ENCODE results near the gene CCNDBP1. TPM values are rescaled to one million over a fixed set of nuclear protein-coding genes. Genes with fewer than 3 reads are reported as not detected.

CCNDBP1 gene
- total and polyA plus RNA-seq, 7 donors, result 34.9 to 79.2 (median 41.1) TPM

DNA sequence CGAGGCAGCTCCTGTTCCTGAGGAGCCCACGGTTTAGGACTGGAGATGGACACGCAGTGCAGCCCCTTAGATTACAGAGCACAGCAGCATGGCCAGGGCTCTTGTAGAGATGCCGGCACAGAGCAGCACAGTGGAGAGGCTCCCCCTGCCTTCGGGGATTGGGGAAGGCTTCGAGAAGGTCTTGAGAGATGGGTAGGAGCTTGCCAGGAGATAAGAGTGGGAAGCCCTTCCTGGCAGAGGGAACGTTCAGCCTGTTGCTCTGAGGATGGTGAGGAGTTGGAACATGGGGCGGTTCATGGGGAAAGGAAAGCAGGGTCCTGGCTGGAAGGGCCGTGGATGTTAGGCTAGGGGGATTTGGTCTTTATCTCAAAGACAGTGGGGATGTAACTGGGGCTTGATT is 25.6 kb downstream of the CCNDBP1 start:
- H3K36me3 ChIP-seq (ENCODE audit: insufficient read depth in 1 of 2, low read depth in 1 of 2), result no peaks in the 10 kb centered on the region
- intact Hi-C loops (cut with DNase I), result no loop called here
- DNase-seq, result no peak
- H3K27me3 ChIP-seq (ENCODE audit: insufficient read depth in 3 of 3, low read length in 2 of 3), result peaks cover 0 to 5% (median 0%) of the 10 kb centered on the region in 3 donors
- H3K27ac ChIP-seq, result no peak overlapping the region
- TF ChIP-seq, protein P1, sequence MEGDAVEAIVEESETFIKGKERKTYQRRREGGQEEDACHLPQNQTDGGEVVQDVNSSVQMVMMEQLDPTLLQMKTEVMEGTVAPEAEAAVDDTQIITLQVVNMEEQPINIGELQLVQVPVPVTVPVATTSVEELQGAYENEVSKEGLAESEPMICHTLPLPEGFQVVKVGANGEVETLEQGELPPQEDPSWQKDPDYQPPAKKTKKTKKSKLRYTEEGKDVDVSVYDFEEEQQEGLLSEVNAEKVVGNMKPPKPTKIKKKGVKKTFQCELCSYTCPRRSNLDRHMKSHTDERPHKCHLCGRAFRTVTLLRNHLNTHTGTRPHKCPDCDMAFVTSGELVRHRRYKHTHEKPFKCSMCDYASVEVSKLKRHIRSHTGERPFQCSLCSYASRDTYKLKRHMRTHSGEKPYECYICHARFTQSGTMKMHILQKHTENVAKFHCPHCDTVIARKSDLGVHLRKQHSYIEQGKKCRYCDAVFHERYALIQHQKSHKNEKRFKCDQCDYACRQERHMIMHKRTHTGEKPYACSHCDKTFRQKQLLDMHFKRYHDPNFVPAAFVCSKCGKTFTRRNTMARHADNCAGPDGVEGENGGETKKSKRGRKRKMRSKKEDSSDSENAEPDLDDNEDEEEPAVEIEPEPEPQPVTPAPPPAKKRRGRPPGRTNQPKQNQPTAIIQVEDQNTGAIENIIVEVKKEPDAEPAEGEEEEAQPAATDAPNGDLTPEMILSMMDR (IDR thresholded peaks at IDR 0.05), result no peak
- no peak overlapping the region for H3K4me3 ChIP-seq
- no peaks in the 10 kb centered on the region for H3K4me1 ChIP-seq
- H3K9me3 ChIP-seq, result no peaks in the 10 kb centered on the region
- 76 to 82% (median 79%) methylated on average over 9 of the region's 9 CpGs for WGBS, 3 donors
- no peak for ATAC-seq

DNA sequence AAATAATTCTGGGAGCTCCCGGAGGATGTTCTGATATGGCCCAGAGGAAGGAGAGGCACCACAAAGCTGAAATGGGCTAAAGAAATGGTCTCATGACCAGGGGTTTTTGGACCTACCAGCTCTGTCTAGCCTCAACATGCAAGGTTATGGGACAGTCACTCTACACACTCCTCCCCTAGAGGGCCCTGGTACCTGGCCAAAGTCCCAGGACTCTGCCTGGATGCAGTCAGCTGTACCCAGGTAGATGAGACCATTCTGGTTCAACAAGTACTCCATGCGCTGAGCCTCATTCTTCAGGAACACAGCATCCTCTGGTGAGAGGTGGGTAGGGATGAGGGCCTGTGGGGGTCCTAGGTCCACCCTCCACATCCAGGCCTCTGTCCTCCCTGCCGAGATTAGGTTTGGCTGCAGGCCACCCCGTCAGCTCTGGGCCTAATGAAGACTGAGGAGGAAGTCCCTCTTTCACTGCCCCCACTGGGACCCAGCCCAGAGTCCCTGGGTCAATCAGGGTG is 26.1 kb downstream of the CCNDBP1 start:
- no peaks in the 10 kb centered on the region for H3K9me3 ChIP-seq
- ATAC-seq (no peak), DNase-seq (no peak)
- H3K27ac ChIP-seq, result no peak overlapping the region
- intact Hi-C loops (cut with DNase I), result no loop called here
- no peak overlapping the region for H3K4me3 ChIP-seq
- no peaks in the 10 kb centered on the region for H3K4me1 ChIP-seq
- peaks cover 0 to 5% (median 0%) of the 10 kb centered on the region in 3 donors for H3K27me3 ChIP-seq (ENCODE audit: insufficient read depth in 3 of 3, low read length in 2 of 3)
- WGBS, 3 donors, result 75 to 83% (median 81%) methylated on average over 4 of the region's 4 CpGs
- TF ChIP-seq, protein P1 (IDR thresholded peaks at IDR 0.05), result no peak
- no peaks in the 10 kb centered on the region for H3K36me3 ChIP-seq (ENCODE audit: insufficient read depth in 1 of 2, low read depth in 1 of 2)

DNA sequence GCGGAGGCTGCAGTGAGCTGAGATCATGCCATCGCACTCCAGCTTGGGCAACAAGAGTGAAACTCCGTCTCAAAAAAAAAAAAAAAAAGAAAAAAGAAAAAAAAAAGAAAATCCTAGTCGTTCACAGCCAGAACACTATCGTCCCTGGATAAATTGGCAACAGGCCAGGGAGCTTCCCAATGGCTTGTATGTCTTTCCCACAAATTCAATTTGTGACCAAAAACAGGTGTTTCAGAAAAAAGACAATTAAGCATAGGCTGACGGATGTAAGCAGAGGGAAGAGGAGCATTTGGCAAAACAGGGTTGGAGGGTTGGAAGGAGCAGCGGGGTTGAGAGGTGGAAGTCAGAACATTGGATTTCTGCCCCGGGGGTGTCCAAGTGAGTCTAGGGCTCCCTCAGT is 27.1 kb downstream of the CCNDBP1 start:
- no peak for ATAC-seq
- Histone ChIP-seq H3K9me3 (no peaks in the 10 kb centered on the region), H3K27ac (no peak overlapping the region), H3K4me1 (no peaks in the 10 kb centered on the region), H3K27me3 (ENCODE audit: insufficient read depth in 3 of 3, low read length in 2 of 3) (peaks cover 0 to 5% (median 0%) of the 10 kb centered on the region in 3 donors), H3K4me3 (no peak overlapping the region), H3K36me3 (ENCODE audit: insufficient read depth in 1 of 2, low read depth in 1 of 2) (no peaks in the 10 kb centered on the region)
- TF ChIP-seq, protein P1 (IDR thresholded peaks at IDR 0.05), result no peak
- intact Hi-C loops (cut with DNase I), result no loop called here
- WGBS, 3 donors, result 59 to 66% (median 66%) methylated on average over 7 to 8 of the region's 8 CpGs
- no peak for DNase-seq

DNA sequence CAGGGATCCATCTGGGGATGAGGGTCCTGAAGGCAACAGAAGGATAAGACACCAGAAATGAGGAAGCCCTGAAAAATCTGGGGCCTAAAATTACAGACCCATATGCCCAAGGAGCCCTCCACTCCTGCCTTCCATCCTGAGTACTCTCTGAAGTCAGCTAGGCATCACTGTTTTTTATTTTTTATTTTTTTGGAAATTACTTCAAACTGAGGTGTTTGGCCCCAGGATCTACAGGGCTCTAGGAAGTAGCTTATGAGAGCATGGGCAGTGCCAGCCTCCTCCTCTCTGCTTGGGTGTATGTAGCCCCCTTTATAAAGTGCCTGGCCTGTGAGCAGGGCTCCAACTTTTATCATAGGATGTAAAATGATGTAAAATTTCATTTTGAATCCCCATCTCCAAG is 27.7 kb downstream of the CCNDBP1 start:
- intact Hi-C loops (cut with DNase I), result no loop called here
- TF ChIP-seq, protein P1 (IDR thresholded peaks at IDR 0.05), result no peak

DNA sequence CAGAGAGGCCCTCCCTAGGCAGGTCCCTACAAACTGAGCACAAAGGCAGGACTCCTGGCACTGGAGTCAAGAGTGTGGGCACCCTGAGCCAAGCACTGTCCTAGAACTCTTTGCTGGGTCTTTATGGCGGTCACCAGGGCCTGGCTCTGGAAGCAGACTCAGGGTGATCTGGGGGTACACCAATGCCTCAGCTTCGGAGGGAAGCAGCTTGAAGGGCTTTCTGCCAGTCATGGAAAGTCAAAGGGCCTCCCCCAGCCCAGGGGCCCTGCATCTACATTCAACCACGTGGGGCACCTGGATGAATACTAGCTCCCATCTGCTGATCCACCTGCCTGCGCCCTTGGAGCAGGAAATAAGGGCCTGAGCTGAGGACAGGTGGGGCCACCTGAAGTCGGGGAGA is 28.3 kb downstream of the CCNDBP1 start:
- H3K4me3 ChIP-seq, result no peak overlapping the region
- no peaks in the 10 kb centered on the region for H3K9me3 ChIP-seq
- 82 to 88% (median 87%) methylated on average over 5 of the region's 5 CpGs for WGBS, 3 donors
- DNase-seq (no peak), ATAC-seq (no peak)
- TF ChIP-seq, protein P1 (IDR thresholded peaks at IDR 0.05), result no peak
- peaks cover 0 to 5% (median 0%) of the 10 kb centered on the region in 3 donors for H3K27me3 ChIP-seq (ENCODE audit: insufficient read depth in 3 of 3, low read length in 2 of 3)
- no peak overlapping the region for H3K27ac ChIP-seq
- intact Hi-C loops (cut with DNase I), result no loop called here
- H3K36me3 ChIP-seq (ENCODE audit: insufficient read depth in 1 of 2, low read depth in 1 of 2), result no peaks in the 10 kb centered on the region
- no peaks in the 10 kb centered on the region for H3K4me1 ChIP-seq

More for the DNA sequence above, 27.7 kb downstream of the CCNDBP1 start:
- H3K27ac ChIP-seq, result no peak overlapping the region
- no peaks in the 10 kb centered on the region for H3K36me3 ChIP-seq (ENCODE audit: insufficient read depth in 1 of 2, low read depth in 1 of 2)
- H3K27me3 ChIP-seq (ENCODE audit: insufficient read depth in 3 of 3, low read length in 2 of 3), result peaks cover 0 to 5% (median 0%) of the 10 kb centered on the region in 3 donors
- ATAC-seq (no peak), DNase-seq (no peak)
- no peak overlapping the region for H3K4me3 ChIP-seq
- no peaks in the 10 kb centered on the region for H3K4me1 ChIP-seq
- no peaks in the 10 kb centered on the region for H3K9me3 ChIP-seq

Data from psoas muscle (tissue), 8 donors.